Measurements from ENCODE around the gene FERMT2. TPM values are rescaled to one million over a fixed set of nuclear protein-coding genes. Genes with fewer than 3 reads are reported as not detected.

The FERMT2 gene
- total and polyA plus RNA-seq, 2 donors from 2014 or later, result 46.2 to 78.2 TPM

GRCh38 chr14:52950410-52950897, 396 bp downstream of the FERMT2 start:
- peak overlapping the region; percentile 97 to 99 (median 97) for H3K4me3 ChIP-seq (ENCODE audit: low read length in 3 of 3)
- TF ChIP-seq CTCF (IDR thresholded peaks at IDR 0.05; ENCODE audit: borderline replicate concordance, extremely low read depth, insufficient read depth), result no peak
- peak in 4 of 5 donors; percentile 65 to 86 (median 78) for DNase-seq
- FAIRE-seq, result no peak
- intact Hi-C loops (cut with DNase I), result no loop called here
- H3K9ac ChIP-seq (ENCODE audit: low read length in 3 of 3), result peak overlapping the region; percentile 91 to 97 (median 92)
- H3K27me3 ChIP-seq (ENCODE audit: control insufficient read depth, insufficient read depth, low read length), result no peaks in the 10 kb centered on the region
- H3K36me3 ChIP-seq (ENCODE audit: control insufficient read depth in 2 of 3, insufficient read depth in 3 of 3, low read length in 3 of 3), result no peaks in the 10 kb centered on the region
- no peaks in the 10 kb centered on the region for H3K9me3 ChIP-seq (ENCODE audit: control insufficient read depth in 2 of 3, insufficient read depth in 1 of 3, low read length in 3 of 3)
- peak overlapping the region; percentile 96 to 97 for H3K27ac ChIP-seq (ENCODE audit: low read depth in 2 of 2, low read length in 2 of 2)
- H3K4me1 ChIP-seq (ENCODE audit: control insufficient read depth in 2 of 3, insufficient read depth in 2 of 3, low read depth in 1 of 3, low read length in 3 of 3), result peaks cover 2 to 7% (median 7%) of the 10 kb centered on the region in 3 donors

- H3K36me3 ChIP-seq (ENCODE audit: control insufficient read depth in 2 of 3, insufficient read depth in 3 of 3, low read length in 3 of 3), result no peaks in the 10 kb centered on the region
- H3K4me1 ChIP-seq (ENCODE audit: control insufficient read depth in 2 of 3, insufficient read depth in 2 of 3, low read depth in 1 of 3, low read length in 3 of 3), result peaks cover 2 to 7% (median 7%) of the 10 kb centered on the region in 3 donors
- peak in 3 of 5 donors; percentile 45 to 73 (median 70) for DNase-seq
- peak overlapping the region; percentile 96 to 97 for H3K27ac ChIP-seq (ENCODE audit: low read depth in 2 of 2, low read length in 2 of 2)
- intact Hi-C loops (cut with DNase I), result no loop called here
- no peaks in the 10 kb centered on the region for H3K27me3 ChIP-seq (ENCODE audit: control insufficient read depth, insufficient read depth, low read length)
- no peak for TF ChIP-seq CTCF (IDR thresholded peaks at IDR 0.05; ENCODE audit: borderline replicate concordance, extremely low read depth, insufficient read depth)
- peak overlapping the region; percentile 97 to 99 (median 97) for H3K4me3 ChIP-seq (ENCODE audit: low read length in 3 of 3)
- no peaks in the 10 kb centered on the region for H3K9me3 ChIP-seq (ENCODE audit: control insufficient read depth in 2 of 3, insufficient read depth in 1 of 3, low read length in 3 of 3)
- H3K9ac ChIP-seq (ENCODE audit: low read length in 3 of 3), result peak overlapping the region; percentile 91 to 97 (median 92)
- no peak for FAIRE-seq
These were observed 990 bp downstream of the FERMT2 start for GRCh38 chr14:52949711-52950409.

- peak overlapping the region in 2 of 3 donors; percentile 91 to 97 for H3K9ac ChIP-seq (ENCODE audit: low read length in 3 of 3)
- FAIRE-seq, result no peak
- H3K4me1 ChIP-seq (ENCODE audit: control insufficient read depth in 2 of 3, insufficient read depth in 2 of 3, low read depth in 1 of 3, low read length in 3 of 3), result peaks cover 2 to 10% (median 7%) of the 10 kb centered on the region in 3 donors
- no peaks in the 10 kb centered on the region for H3K27me3 ChIP-seq (ENCODE audit: control insufficient read depth, insufficient read depth, low read length)
- H3K9me3 ChIP-seq (ENCODE audit: control insufficient read depth in 2 of 3, insufficient read depth in 1 of 3, low read length in 3 of 3), result no peaks in the 10 kb centered on the region
- peaks cover 0 to 3% (median 0%) of the 10 kb centered on the region in 3 donors for H3K36me3 ChIP-seq (ENCODE audit: control insufficient read depth in 2 of 3, insufficient read depth in 3 of 3, low read length in 3 of 3)
- H3K4me3 ChIP-seq (ENCODE audit: low read length in 3 of 3), result peak overlapping the region; percentile 97 to 99 (median 97)
- peak overlapping the region; percentile 96 to 97 for H3K27ac ChIP-seq (ENCODE audit: low read depth in 2 of 2, low read length in 2 of 2)
- TF ChIP-seq CTCF (IDR thresholded peaks at IDR 0.05; ENCODE audit: borderline replicate concordance, extremely low read depth, insufficient read depth), result no peak
- intact Hi-C loops (cut with DNase I), result no loop called here
- no peak for DNase-seq
These were observed 1.6 kb downstream of the FERMT2 start for GRCh38 chr14:52949249-52949648.

Measured in kidney (tissue), 14 donors.